HTERT RPE-1 (cell line): Measurements from ENCODE around the gene CTU2.

Source experiments
- in situ Hi-C: fragments of 300-500 bp; cut with MboI; formaldehyde crosslinking; loops from 4 replicates; pipeline ENCODE4 v1.14.3; 2020; ENCODE audit warnings: low sequenced_read_pairs

Gene CTU2

GRCh38 chr16:88681084-88681680 is 25.1 kb upstream of the CTU2 start:
- in situ Hi-C loops: no loop called here

GRCh38 chr16:88681709-88682451 is 24.4 kb upstream of the CTU2 start:
- in situ Hi-C loops: no loop called here

- in situ Hi-C loops: no loop called here
These were observed 21.6 kb upstream of the CTU2 start for GRCh38 chr16:88684569-88685155.

- in situ Hi-C loops: no loop called here
These were observed 20.9 kb upstream of the CTU2 start for GRCh38 chr16:88685156-88686061.

GRCh38 chr16:88686062-88686438 is 20.3 kb upstream of the CTU2 start:
- in situ Hi-C loops: no loop called here

GRCh38 chr16:88686439-88687253 is 19.7 kb upstream of the CTU2 start, which contains the start of gene SNAI3:
Gene SNAI3 (minus strand): TSS chr16:88686507. CDS start chr16:88686406, 101 bp downstream.
- in situ Hi-C loops: no loop called here

GRCh38 chr16:88687254-88687576 is 19.1 kb upstream of the CTU2 start:
- in situ Hi-C loops: no loop called here

GRCh38 chr16:88687676-88688012 is 18.7 kb upstream of the CTU2 start:
- in situ Hi-C loops: no loop called here

GRCh38 chr16:88688013-88688778 is 18.1 kb upstream of the CTU2 start:
- in situ Hi-C loops: no loop called here

- in situ Hi-C loops: no loop called here
These were observed 15.8 kb upstream of the CTU2 start for GRCh38 chr16:88690341-88691128.

- in situ Hi-C loops: no loop called here
These were observed 15.0 kb upstream of the CTU2 start for GRCh38 chr16:88691129-88691813.

GRCh38 chr16:88691924-88692560 is 14.3 kb upstream of the CTU2 start:
- in situ Hi-C loops: no loop called here

- in situ Hi-C loops: no loop called here
These were observed 13.4 kb upstream of the CTU2 start for GRCh38 chr16:88692861-88693260.

- in situ Hi-C loops: no loop called here
These were observed 12.7 kb upstream of the CTU2 start for GRCh38 chr16:88693420-88694177.

- in situ Hi-C loops: no loop called here
These were observed 11.8 kb upstream of the CTU2 start for GRCh38 chr16:88694221-88695087.

- in situ Hi-C loops: no loop called here
These were observed 11.1 kb upstream of the CTU2 start for GRCh38 chr16:88695218-88695617.
